Natural killer cell treated with Interleukin-12 subunit alpha and Interleukin-12 subunit beta and Interleukin-15 and Interleukin-18, amount 100 ng/mL, for 72 hours (primary cell): Measurements from ENCODE around the gene FBN1. TPM values are rescaled to one million over a fixed set of nuclear protein-coding genes. Genes with fewer than 3 reads are reported as not detected.

Source experiments
- ATAC-seq, 2 donors: fragments of 150-1000 bp; cut with Tn5 transposase in 1 of 2; sonication (Bioruptor Pico), chemical (Tn5 transposase) in 1 of 2; 2 replicates each; pipeline ENCODE4 v1.10.0; 2021
- DNase-seq: peaks from one replicate; pipeline ENCODE4 v3.0.0; 2022; ENCODE audit warnings: low spot score
- H3K27ac Mint-ChIP-seq, 2 donors: 1 replicate in 1 of 2; 2 replicates in 1 of 2; pipeline ENCODE4 v1.8.0; 2022; ENCODE audit warnings: mixed read lengths in 2 of 2, mild to moderate bottlenecking in 1 of 2, moderate library complexity in 1 of 2
- H3K27me3 Mint-ChIP-seq, 2 donors: 1 replicate in 1 of 2; 2 replicates in 1 of 2; pipeline ENCODE4 v1.8.0; 2022; ENCODE audit warnings: mixed read lengths in 2 of 2
- H3K36me3 Mint-ChIP-seq: one replicate; pipeline ENCODE4 v1.8.0; 2022; ENCODE audit warnings: mixed read lengths
- H3K4me1 Mint-ChIP-seq, 2 donors: 1 replicate in 1 of 2; 2 replicates in 1 of 2; pipeline ENCODE4 v1.8.0; 2022; ENCODE audit warnings: low read depth in 2 of 2, mixed read lengths in 2 of 2, mild to moderate bottlenecking in 1 of 2
- H3K4me3 Mint-ChIP-seq: one replicate; pipeline ENCODE4 v1.8.0; 2022; ENCODE audit warnings: mixed read lengths
- H3K9me3 Mint-ChIP-seq: 2 replicates; pipeline ENCODE4 v1.8.0; 2022; ENCODE audit warnings: mixed read lengths
- total RNA-seq, 2 donors: library from RNA; stranded (reverse); gene quantifications; one replicate each; pipeline ENCODE4 v1.2.3, GENCODE V29; 2022

The FBN1 gene
- total RNA-seq, 2 donors from 2014 or later, result 0.29 to 0.59 TPM

- H3K4me3 Mint-ChIP-seq, result no peak overlapping the region
- no peak overlapping the region for H3K27ac Mint-ChIP-seq
- peaks cover 2 to 19% of the 10 kb centered on the region in 2 donors for H3K27me3 Mint-ChIP-seq
- no peaks in the 10 kb centered on the region for H3K4me1 Mint-ChIP-seq
- H3K9me3 Mint-ChIP-seq, result no peaks in the 10 kb centered on the region
- no peaks in the 10 kb centered on the region for H3K36me3 Mint-ChIP-seq
- ATAC-seq (no peak), DNase-seq (no peak)
Observed at GRCh38 chr15:48538941-48539340, 106.6 kb downstream of the FBN1 start.

- Mint-ChIP-seq H3K27me3 (peaks cover 2 to 19% of the 10 kb centered on the region in 2 donors), H3K4me3 (no peak overlapping the region), H3K36me3 (no peaks in the 10 kb centered on the region), H3K27ac (no peak overlapping the region), H3K9me3 (no peaks in the 10 kb centered on the region), H3K4me1 (no peaks in the 10 kb centered on the region)
- DNase-seq, result no peak
- no peak for ATAC-seq
Observed at GRCh38 chr15:48537271-48538113, 108.0 kb downstream of the FBN1 start.

- no peak overlapping the region for H3K27ac Mint-ChIP-seq
- peaks cover 2 to 19% of the 10 kb centered on the region in 2 donors for H3K27me3 Mint-ChIP-seq
- H3K36me3 Mint-ChIP-seq, result no peaks in the 10 kb centered on the region
- ATAC-seq, result no peak
- no peaks in the 10 kb centered on the region for H3K4me1 Mint-ChIP-seq
- no peaks in the 10 kb centered on the region for H3K9me3 Mint-ChIP-seq
- H3K4me3 Mint-ChIP-seq, result no peak overlapping the region
- no peak for DNase-seq
Observed at GRCh38 chr15:48536681-48537091, 108.8 kb downstream of the FBN1 start.

- ATAC-seq, result no peak
- DNase-seq, result no peak
- Mint-ChIP-seq H3K4me3 (no peak overlapping the region), H3K27ac (no peak overlapping the region), H3K27me3 (peaks cover 2 to 15% of the 10 kb centered on the region in 2 donors), H3K36me3 (no peaks in the 10 kb centered on the region), H3K4me1 (no peaks in the 10 kb centered on the region), H3K9me3 (no peaks in the 10 kb centered on the region)
Observed at GRCh38 chr15:48533982-48534381, 111.5 kb downstream of the FBN1 start.

- DNase-seq, result no peak
- peaks cover 2 to 5% of the 10 kb centered on the region in 2 donors for H3K27me3 Mint-ChIP-seq
- H3K4me3 Mint-ChIP-seq, result no peak overlapping the region
- H3K9me3 Mint-ChIP-seq, result no peaks in the 10 kb centered on the region
- no peaks in the 10 kb centered on the region for H3K36me3 Mint-ChIP-seq
- no peaks in the 10 kb centered on the region for H3K4me1 Mint-ChIP-seq
- H3K27ac Mint-ChIP-seq, result no peak overlapping the region
- ATAC-seq, result no peak
Observed at GRCh38 chr15:48532946-48533345, 112.6 kb downstream of the FBN1 start.

- no peaks in the 10 kb centered on the region for H3K9me3 Mint-ChIP-seq
- no peak overlapping the region for H3K27ac Mint-ChIP-seq
- H3K36me3 Mint-ChIP-seq, result no peaks in the 10 kb centered on the region
- H3K4me3 Mint-ChIP-seq, result no peak overlapping the region
- H3K4me1 Mint-ChIP-seq, result no peaks in the 10 kb centered on the region
- DNase-seq, result no peak
- H3K27me3 Mint-ChIP-seq, result peaks cover 2 to 5% of the 10 kb centered on the region in 2 donors
- no peak for ATAC-seq
Observed at GRCh38 chr15:48530528-48530927, 115.0 kb downstream of the FBN1 start.

GRCh38 chr15:48528921-48529320, 116.6 kb downstream of the FBN1 start:
- DNase-seq (no peak), ATAC-seq (no peak)
- Mint-ChIP-seq H3K4me1 (no peaks in the 10 kb centered on the region), H3K27ac (no peak overlapping the region), H3K4me3 (no peak overlapping the region), H3K36me3 (no peaks in the 10 kb centered on the region), H3K27me3 (peaks cover 0 to 2% of the 10 kb centered on the region in 2 donors), H3K9me3 (no peaks in the 10 kb centered on the region)

GRCh38 chr15:48527517-48527916, 118.0 kb downstream of the FBN1 start:
- Mint-ChIP-seq H3K4me1 (no peaks in the 10 kb centered on the region), H3K36me3 (no peaks in the 10 kb centered on the region), H3K27ac (no peak overlapping the region), H3K27me3 (peaks cover 0 to 2% of the 10 kb centered on the region in 2 donors), H3K4me3 (no peak overlapping the region), H3K9me3 (no peaks in the 10 kb centered on the region)
- no peak for ATAC-seq
- DNase-seq, result no peak

- no peak for ATAC-seq
- peaks cover 2% of the 10 kb centered on the region for H3K9me3 Mint-ChIP-seq
- H3K27me3 Mint-ChIP-seq, result peaks cover 0 to 10% of the 10 kb centered on the region in 2 donors
Observed at GRCh38 chr15:48522911-48523310, 122.6 kb downstream of the FBN1 start.

GRCh38 chr15:48522123-48522522, 123.4 kb downstream of the FBN1 start:
- no peak overlapping the region for H3K27ac Mint-ChIP-seq
- H3K9me3 Mint-ChIP-seq, result peaks cover 2% of the 10 kb centered on the region
- DNase-seq (no peak), ATAC-seq (no peak)
- no peaks in the 10 kb centered on the region for H3K36me3 Mint-ChIP-seq
- H3K4me1 Mint-ChIP-seq, result no peaks in the 10 kb centered on the region
- H3K27me3 Mint-ChIP-seq, result peaks cover 0 to 11% of the 10 kb centered on the region in 2 donors
- no peak overlapping the region for H3K4me3 Mint-ChIP-seq

More at GRCh38 chr15:48522911-48523310, 122.6 kb downstream of the FBN1 start:
- Mint-ChIP-seq H3K4me3 (no peak overlapping the region), H3K27ac (no peak overlapping the region), H3K4me1 (no peaks in the 10 kb centered on the region), H3K36me3 (no peaks in the 10 kb centered on the region)
- no peak for DNase-seq

- H3K4me3 Mint-ChIP-seq, result no peak overlapping the region
- H3K4me1 Mint-ChIP-seq, result no peaks in the 10 kb centered on the region
- no peak overlapping the region for H3K27ac Mint-ChIP-seq
- peaks cover 2 to 17% of the 10 kb centered on the region in 2 donors for H3K27me3 Mint-ChIP-seq
- no peaks in the 10 kb centered on the region for H3K36me3 Mint-ChIP-seq
- peaks cover 2% of the 10 kb centered on the region for H3K9me3 Mint-ChIP-seq
- DNase-seq, result no peak
- ATAC-seq, result peak in 1 of 2 donors; percentile 24
Observed at GRCh38 chr15:48520376-48521155, 124.9 kb downstream of the FBN1 start.

- ATAC-seq (no peak), DNase-seq (no peak)
- H3K27ac Mint-ChIP-seq, result no peak overlapping the region
- H3K4me3 Mint-ChIP-seq, result no peak overlapping the region
- no peaks in the 10 kb centered on the region for H3K4me1 Mint-ChIP-seq
- H3K36me3 Mint-ChIP-seq, result no peaks in the 10 kb centered on the region
- H3K9me3 Mint-ChIP-seq, result peaks cover 2% of the 10 kb centered on the region
- H3K27me3 Mint-ChIP-seq, result peaks cover 4 to 17% of the 10 kb centered on the region in 2 donors
Observed at GRCh38 chr15:48516121-48516520, 129.4 kb downstream of the FBN1 start.

GRCh38 chr15:48515500-48515899, 130.0 kb downstream of the FBN1 start:
- Mint-ChIP-seq H3K4me1 (no peaks in the 10 kb centered on the region), H3K27me3 (peaks cover 4 to 17% of the 10 kb centered on the region in 2 donors), H3K27ac (no peak overlapping the region), H3K36me3 (no peaks in the 10 kb centered on the region), H3K4me3 (no peak overlapping the region), H3K9me3 (peaks cover 2% of the 10 kb centered on the region)
- DNase-seq (no peak), ATAC-seq (no peak)
